B cell (primary cell): ENCODE data around the gene ZFAND2A. TPM values are rescaled to one million over a fixed set of nuclear protein-coding genes. Genes with fewer than 3 reads are reported as not detected.
A peak's percentile ranks its signal among the peaks of the same experiment; 100 is the strongest.

Source experiments
- ATAC-seq: fragments of 200-7000 bp; cut with Tn5 transposase; one replicate; pipeline ENCODE4 v1.10.0; 2021; ENCODE audit warnings: low read depth, mild to moderate bottlenecking, moderate number of reproducible peaks, moderate library complexity
- CTCF ChIA-PET: fragments of 350-600 bp; sonication (Branson Sonifier 250); formaldehyde crosslinking; loops from one replicate; lab custom pipeline; 2021; ENCODE audit warnings: antibody characterized with exemption, inconsistent platforms; lab: Charles Lee
- POLR2A ChIA-PET: fragments of 350-600 bp; sonication (Branson Sonifier 250); formaldehyde crosslinking; loops from one replicate; lab custom pipeline; 2021; ENCODE audit warnings: antibody characterized with exemption; lab: Charles Lee
- DNase-seq: peaks from one replicate; pipeline ENCODE4 v3.0.0; 2013
- H2AFZ ChIP-seq: 2 replicates; pipeline ENCODE4 v1.6.1; 2012; ENCODE audit warnings: mild to moderate bottlenecking, low read depth, low read length; ENCODE audit not compliant: insufficient read depth, poor library complexity, severe bottlenecking
- H3K27ac ChIP-seq, 2 donors: 1 replicate in 1 of 2; 2 replicates in 1 of 2; pipeline ENCODE4 v1.5.1; 2012 to 2013; ENCODE audit warnings: low read length in 2 of 2, mild to moderate bottlenecking in 2 of 2, moderate library complexity in 1 of 2
- H3K27me3 ChIP-seq, 4 experiments: fragments of 200-600 bp in 1 of 4; sonication (generic) in 1 of 4; replicated peaks in 1 of 4; 1 replicate in 2 of 4; 2 replicates in 2 of 4; pipeline versions ENCODE4 v1.6.1 to v1.7.0; 2013 to 2016; ENCODE audit warnings: low read length in 3 of 4, mild to moderate bottlenecking in 2 of 4, mixed read lengths in 1 of 4, moderate library complexity in 1 of 4; ENCODE audit not compliant: insufficient read depth in 4 of 4, control insufficient read depth in 3 of 4; ENCODE audit errors: control extremely low read depth in 1 of 4
- H3K36me3 ChIP-seq, 2 experiments: replicated peaks in 1 of 2; 1 replicate in 1 of 2; 2 replicates in 1 of 2; pipeline versions ENCODE4 v1.6.1 to v1.7.1; 2013; ENCODE audit warnings: low read length in 1 of 2; ENCODE audit not compliant: insufficient read depth in 2 of 2, control insufficient read depth in 1 of 2; ENCODE audit errors: control extremely low read depth in 1 of 2, extremely low read depth in 1 of 2
- H3K4me1 ChIP-seq, 2 donors: fragments of 200-600 bp in 1 of 2; sonication (generic) in 1 of 2; 1 replicate in 1 of 2; 2 replicates in 1 of 2; pipeline versions ENCODE4 v1.5.1 to v1.6.1; 2013 to 2017; ENCODE audit warnings: low read length in 2 of 2; ENCODE audit not compliant: control insufficient read depth in 2 of 2, insufficient read depth in 2 of 2
- H3K4me2 ChIP-seq: replicated peaks from 2 replicates; pipeline ENCODE3; 2012; ENCODE audit warnings: mild to moderate bottlenecking, low read depth, low read length; ENCODE audit not compliant: poor library complexity, severe bottlenecking
- H3K4me3 ChIP-seq, 5 experiments: fragments of 200-600 bp in 1 of 5; sonication (generic) in 1 of 5; 1 replicate in 3 of 5; 2 replicates in 2 of 5; pipeline versions ENCODE4 v1.5.1 to v1.7.0; 2011 to 2016; ENCODE audit warnings: low read length in 4 of 5, mild to moderate bottlenecking in 4 of 5, low read depth in 2 of 5, control low read depth in 1 of 5, moderate library complexity in 1 of 5; ENCODE audit not compliant: insufficient read depth in 1 of 5; ENCODE audit errors: control extremely low read depth in 1 of 5, extremely low read depth in 1 of 5
- H3K79me2 ChIP-seq: fragments of 200-600 bp; sonication (generic); one replicate; pipeline ENCODE4 v1.6.0; 2016; ENCODE audit warnings: low read length; ENCODE audit not compliant: control insufficient read depth, insufficient read depth
- H3K9ac ChIP-seq: fragments of 200-600 bp; sonication (generic); 2 replicates; pipeline ENCODE4 v1.6.1; 2017; ENCODE audit warnings: mild to moderate bottlenecking, low read length, moderate library complexity
- H3K9me3 ChIP-seq, 3 donors: one replicate each; pipeline versions ENCODE4 v1.6.1 to v1.7.1; 2013; ENCODE audit warnings: low read length in 2 of 3; ENCODE audit not compliant: control insufficient read depth in 2 of 3, insufficient read depth in 1 of 3; ENCODE audit errors: control extremely low read depth in 1 of 3
- H4K20me1 ChIP-seq: 2 replicates; pipeline ENCODE4 v1.6.0; 2012; ENCODE audit warnings: mild to moderate bottlenecking, low read length; ENCODE audit not compliant: insufficient read depth, control insufficient read depth, poor library complexity, severe bottlenecking
- H3K27ac Mint-ChIP-seq: one replicate; pipeline ENCODE4 v1.8.0; 2021; ENCODE audit warnings: mixed read lengths
- H3K27me3 Mint-ChIP-seq: one replicate; pipeline ENCODE4 v1.8.0; 2021; ENCODE audit warnings: mixed read lengths
- H3K4me1 Mint-ChIP-seq: one replicate; pipeline ENCODE4 v1.8.0; 2021; ENCODE audit warnings: mixed read lengths
- H3K4me3 Mint-ChIP-seq: one replicate; pipeline ENCODE4 v1.8.0; 2021; ENCODE audit warnings: mixed read lengths
- H3K9me3 Mint-ChIP-seq: one replicate; pipeline ENCODE4 v1.8.0; 2022; ENCODE audit warnings: mixed read lengths; ENCODE audit not compliant: insufficient read depth
- EZH2 ChIP-seq: IDR thresholded peaks from 2 replicates; pipeline ENCODE4 v1.6.1; 2012; ENCODE audit warnings: borderline replicate concordance, low read depth, mild to moderate bottlenecking, moderate library complexity, low read length; ENCODE audit not compliant: insufficient read depth, poor library complexity, severe bottlenecking
- WGBS: methylation state at CpG from one replicate; pipeline ENCODE4 v1.1.5; 2013; ENCODE audit warnings: missing lambda C conversion rate; ENCODE audit not compliant: insufficient coverage; 5-methylcytosine and 5-hydroxymethylcytosine counted together
- intact Hi-C: fragments of 100-400 bp; cut with micrococcal nuclease; formaldehyde crosslinking; loops from one replicate; pipeline ENCODE4 v1.10.0; 2022
- polyA plus RNA-seq: library from polyadenylated mRNA; depleted of rRNA; stranded (reverse); fragments of >200 nt; gene quantifications from 2 replicates; pipeline ENCODE4 v1.2.3, GENCODE V29; 2012
- total RNA-seq, 2 donors: library from RNA; stranded (reverse); fragments of 120-200 nt in 1 of 2; gene quantifications; 1 replicate in 1 of 2; 2 replicates in 1 of 2; pipeline versions ENCODE4 v1.2.3 to v1.2.4, GENCODE V29; 2013 to 2022
- TF ChIP-seq, protein P1 (sequence below): fragments of 200-600 bp; IDR thresholded peaks from one replicate; pipeline ENCODE4 v1.8.0; 2022; ENCODE audit warnings: antibody characterized with exemption, mild to moderate bottlenecking

Gene ZFAND2A
- total and polyA plus RNA-seq, 2 donors (not counting 1 experiment from before 2014, with no cell fraction given): 26.7 to 113 TPM

- WGBS: 28% methylated on average over 44 of the region's 44 CpGs
- Histone ChIP-seq H3K27me3 (peaks cover 0 to 14% (median 5%) of the 10 kb centered on the region in 4 experiments), H3K4me3 (peak overlapping the region in 3 of 5 experiments; percentile 11 to 24 (median 15)), H3K4me2 (peak overlapping the region; percentile 71), H3K27ac (no peak overlapping the region), H3K9ac (peak overlapping the region; percentile 36), H3K36me3 (no peaks in the 10 kb centered on the region), H2AFZ (peak overlapping the region; percentile 68), H3K79me2 (no peaks in the 10 kb centered on the region), H3K4me1 (peaks cover 8 to 11% of the 10 kb centered on the region in 2 donors), H3K9me3 (peaks cover 0 to 11% (median 4%) of the 10 kb centered on the region in 3 donors), H4K20me1 (no peaks in the 10 kb centered on the region)
- TF ChIP-seq EZH2: no peak
- TF ChIP-seq, protein P1, sequence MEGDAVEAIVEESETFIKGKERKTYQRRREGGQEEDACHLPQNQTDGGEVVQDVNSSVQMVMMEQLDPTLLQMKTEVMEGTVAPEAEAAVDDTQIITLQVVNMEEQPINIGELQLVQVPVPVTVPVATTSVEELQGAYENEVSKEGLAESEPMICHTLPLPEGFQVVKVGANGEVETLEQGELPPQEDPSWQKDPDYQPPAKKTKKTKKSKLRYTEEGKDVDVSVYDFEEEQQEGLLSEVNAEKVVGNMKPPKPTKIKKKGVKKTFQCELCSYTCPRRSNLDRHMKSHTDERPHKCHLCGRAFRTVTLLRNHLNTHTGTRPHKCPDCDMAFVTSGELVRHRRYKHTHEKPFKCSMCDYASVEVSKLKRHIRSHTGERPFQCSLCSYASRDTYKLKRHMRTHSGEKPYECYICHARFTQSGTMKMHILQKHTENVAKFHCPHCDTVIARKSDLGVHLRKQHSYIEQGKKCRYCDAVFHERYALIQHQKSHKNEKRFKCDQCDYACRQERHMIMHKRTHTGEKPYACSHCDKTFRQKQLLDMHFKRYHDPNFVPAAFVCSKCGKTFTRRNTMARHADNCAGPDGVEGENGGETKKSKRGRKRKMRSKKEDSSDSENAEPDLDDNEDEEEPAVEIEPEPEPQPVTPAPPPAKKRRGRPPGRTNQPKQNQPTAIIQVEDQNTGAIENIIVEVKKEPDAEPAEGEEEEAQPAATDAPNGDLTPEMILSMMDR: peak; percentile 86
- ChIA-PET POLR2A (no interaction called here), CTCF (interaction anchor here (0.6 to 9.7 kb wide), 41 partner anchors 9 to 858 kb away, joined by 3 to 138 read pairs (median 4); partner anchors contain the start of genes GPR146 and ZFAND2A)
- peaks cover 17% of the 10 kb centered on the region for H3K27me3 Mint-ChIP-seq
- peak; percentile 73 for ATAC-seq
- no peaks in the 10 kb centered on the region for H3K9me3 Mint-ChIP-seq
- H3K27ac Mint-ChIP-seq: no peak overlapping the region
- intact Hi-C loops: loop anchor here (1.0 to 5.0 kb wide), 5 partner anchors 89 to 389 kb away; no protein-coding TSS in a partner anchor
- peaks cover 10% of the 10 kb centered on the region for H3K4me1 Mint-ChIP-seq
- DNase-seq: peak; percentile 80
- peak overlapping the region; percentile 57 for H3K4me3 Mint-ChIP-seq
These were observed 16.2 kb upstream of the ZFAND2A start for GRCh38 chr7:1175967-1176851.
